K562 (cell line): Measurements from ENCODE around the gene SMCHD1.
"Not testable (repeated sequence)": the region's sequence is repeated elsewhere in the genome, so short reads cannot be mapped to it uniquely, and the experiment has no call there.

ENCODE experiments used
- ELF1 ChIP-seq: fragments of 200-800 bp; sonication (Bioruptor generic); IDR thresholded peaks from 2 replicates; pipeline ENCODE4 v1.6.1; 2016; ENCODE audit warnings: missing genetic modification characterization, missing compliant biosample characterization
- EZH2 ChIP-seq: IDR thresholded peaks from 2 replicates; pipeline ENCODE4 v1.6.1; 2012; ENCODE audit warnings: low read depth, mild to moderate bottlenecking, inconsistent platforms, low read length, borderline replicate concordance
- FIP1L1 ChIP-seq: fragments of 200-400 bp; formaldehyde crosslinking; IDR thresholded peaks from 2 replicates; pipeline ENCODE4 v1.6.1; 2018; ENCODE audit warnings: mild to moderate bottlenecking, low read depth, low read length; ENCODE audit not compliant: poor library complexity, severe bottlenecking
- L3MBTL2 ChIP-seq: fragments of 450-650 bp; IDR thresholded peaks from 2 replicates; pipeline ENCODE4 v1.6.1; 2016; ENCODE audit warnings: mild to moderate bottlenecking, moderate library complexity
- NFIC ChIP-seq: fragments of 450-650 bp; IDR thresholded peaks from 2 replicates; pipeline ENCODE4 v1.6.1; 2017; ENCODE audit warnings: mild to moderate bottlenecking, inconsistent platforms
- NFYB ChIP-seq: IDR thresholded peaks from 2 replicates; pipeline ENCODE4 v1.6.1; 2011; ENCODE audit warnings: mild to moderate bottlenecking, moderate library complexity; ENCODE audit not compliant: insufficient read length; ENCODE audit errors: extremely low read depth
- PHTF2 ChIP-seq: fragments of 250-450 bp; sonication (Bioruptor Pico); IDR thresholded peaks from 2 replicates; pipeline ENCODE4 v1.5.0; 2021; ENCODE audit warnings: mild to moderate bottlenecking
- POLR2A ChIP-seq: fragments of 450-650 bp; conservative IDR thresholded peaks from 2 replicates; pipeline ENCODE4 v1.6.1; 2016
- POLR2AphosphoS5 ChIP-seq: IDR thresholded peaks from 2 replicates; pipeline ENCODE4 v1.6.1; 2011; ENCODE audit warnings: mild to moderate bottlenecking, low read depth, low read length, moderate library complexity; ENCODE audit not compliant: control insufficient read depth, insufficient read depth
- SIRT6 ChIP-seq: IDR thresholded peaks from one replicate; pipeline ENCODE4 v1.6.1; 2012; ENCODE audit warnings: low read depth, mild to moderate bottlenecking, control low read depth, inconsistent platforms, low read length, moderate library complexity
- SMARCB1 ChIP-seq: IDR thresholded peaks from 2 replicates; pipeline ENCODE4 v1.6.1; 2011; ENCODE audit warnings: improper control_type of control experiment, low read depth; ENCODE audit not compliant: insufficient read length
- TCF7L2 ChIP-seq: fragments of 150-350 bp; IDR thresholded peaks from 2 replicates; pipeline ENCODE4 v1.6.1; 2016; ENCODE audit warnings: low read depth, mild to moderate bottlenecking, low read length, moderate library complexity
- ZNF76 ChIP-seq: fragments of 250-450 bp; sonication (Bioruptor Pico); IDR thresholded peaks from 2 replicates; pipeline ENCODE4 v1.4.0; 2020; ENCODE audit warnings: mild to moderate bottlenecking, moderate library complexity, borderline replicate concordance

DNA sequence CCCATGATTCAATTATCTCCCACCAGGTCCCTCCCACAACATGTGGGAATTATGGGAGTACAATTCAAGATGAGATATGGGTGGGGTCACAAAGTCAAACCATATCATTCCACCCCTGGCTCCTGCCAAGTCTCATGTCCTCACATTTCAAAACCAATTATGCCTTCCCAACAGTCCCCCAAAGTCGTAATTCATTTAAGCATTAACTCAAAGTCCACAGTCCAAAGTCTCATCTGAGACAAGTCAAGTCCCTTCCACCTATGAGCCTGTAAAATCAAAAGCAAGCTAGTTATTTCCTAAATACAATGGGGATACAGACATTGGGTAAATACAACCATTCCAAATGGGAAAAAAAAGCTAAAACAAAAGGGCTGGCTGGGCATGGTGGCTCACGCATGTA, 153.1 kb downstream of the SMCHD1 start:
- TF ChIP-seq ELF1 (tag); POLR2AphosphoS5; TCF7L2; PHTF2 (CRISPR knock-in tag); NFIC; EZH2; SIRT6; NFYB; FIP1L1; POLR2A; L3MBTL2; ZNF76 (CRISPR knock-in tag); SMARCB1: not testable (repeated sequence)
